B cell (primary cell): ENCODE measurements around the gene IGFBP7. TPM values are rescaled to one million over a fixed set of nuclear protein-coding genes. Genes with fewer than 3 reads are reported as not detected.

Experiments used
- ATAC-seq: fragments of 200-7000 bp; cut with Tn5 transposase; one replicate; pipeline ENCODE4 v1.10.0; 2021; ENCODE audit warnings: low read depth, mild to moderate bottlenecking, moderate number of reproducible peaks, moderate library complexity
- CTCF ChIA-PET: fragments of 350-600 bp; sonication (Branson Sonifier 250); formaldehyde crosslinking; loops from one replicate; lab custom pipeline; 2021; ENCODE audit warnings: antibody characterized with exemption, inconsistent platforms; lab: Charles Lee
- POLR2A ChIA-PET: fragments of 350-600 bp; sonication (Branson Sonifier 250); formaldehyde crosslinking; loops from one replicate; lab custom pipeline; 2021; ENCODE audit warnings: antibody characterized with exemption; lab: Charles Lee
- DNase-seq: peaks from one replicate; pipeline ENCODE4 v3.0.0; 2013
- H2AFZ ChIP-seq: 2 replicates; pipeline ENCODE4 v1.6.1; 2012; ENCODE audit warnings: mild to moderate bottlenecking, low read depth, low read length; ENCODE audit not compliant: insufficient read depth, poor library complexity, severe bottlenecking
- H3K27ac ChIP-seq, 2 donors: 1 replicate in 1 of 2; 2 replicates in 1 of 2; pipeline ENCODE4 v1.5.1; 2012 to 2013; ENCODE audit warnings: low read length in 2 of 2, mild to moderate bottlenecking in 2 of 2, moderate library complexity in 1 of 2
- H3K27me3 ChIP-seq, 4 experiments: fragments of 200-600 bp in 1 of 4; sonication (generic) in 1 of 4; replicated peaks in 1 of 4; 1 replicate in 2 of 4; 2 replicates in 2 of 4; pipeline versions ENCODE4 v1.6.1 to v1.7.0; 2013 to 2016; ENCODE audit warnings: low read length in 3 of 4, mild to moderate bottlenecking in 2 of 4, mixed read lengths in 1 of 4, moderate library complexity in 1 of 4; ENCODE audit not compliant: insufficient read depth in 4 of 4, control insufficient read depth in 3 of 4; ENCODE audit errors: control extremely low read depth in 1 of 4
- H3K36me3 ChIP-seq, 2 experiments: replicated peaks in 1 of 2; 1 replicate in 1 of 2; 2 replicates in 1 of 2; pipeline versions ENCODE4 v1.6.1 to v1.7.1; 2013; ENCODE audit warnings: low read length in 1 of 2; ENCODE audit not compliant: insufficient read depth in 2 of 2, control insufficient read depth in 1 of 2; ENCODE audit errors: control extremely low read depth in 1 of 2, extremely low read depth in 1 of 2
- H3K4me1 ChIP-seq, 2 donors: fragments of 200-600 bp in 1 of 2; sonication (generic) in 1 of 2; 1 replicate in 1 of 2; 2 replicates in 1 of 2; pipeline versions ENCODE4 v1.5.1 to v1.6.1; 2013 to 2017; ENCODE audit warnings: low read length in 2 of 2; ENCODE audit not compliant: control insufficient read depth in 2 of 2, insufficient read depth in 2 of 2
- H3K4me2 ChIP-seq: replicated peaks from 2 replicates; pipeline ENCODE3; 2012; ENCODE audit warnings: mild to moderate bottlenecking, low read depth, low read length; ENCODE audit not compliant: poor library complexity, severe bottlenecking
- H3K4me3 ChIP-seq, 5 experiments: fragments of 200-600 bp in 1 of 5; sonication (generic) in 1 of 5; 1 replicate in 3 of 5; 2 replicates in 2 of 5; pipeline versions ENCODE4 v1.5.1 to v1.7.0; 2011 to 2016; ENCODE audit warnings: low read length in 4 of 5, mild to moderate bottlenecking in 4 of 5, low read depth in 2 of 5, control low read depth in 1 of 5, moderate library complexity in 1 of 5; ENCODE audit not compliant: insufficient read depth in 1 of 5; ENCODE audit errors: control extremely low read depth in 1 of 5, extremely low read depth in 1 of 5
- H3K79me2 ChIP-seq: fragments of 200-600 bp; sonication (generic); one replicate; pipeline ENCODE4 v1.6.0; 2016; ENCODE audit warnings: low read length; ENCODE audit not compliant: control insufficient read depth, insufficient read depth
- H3K9ac ChIP-seq: fragments of 200-600 bp; sonication (generic); 2 replicates; pipeline ENCODE4 v1.6.1; 2017; ENCODE audit warnings: mild to moderate bottlenecking, low read length, moderate library complexity
- H3K9me3 ChIP-seq, 3 donors: one replicate each; pipeline versions ENCODE4 v1.6.1 to v1.7.1; 2013; ENCODE audit warnings: low read length in 2 of 3; ENCODE audit not compliant: control insufficient read depth in 2 of 3, insufficient read depth in 1 of 3; ENCODE audit errors: control extremely low read depth in 1 of 3
- H4K20me1 ChIP-seq: 2 replicates; pipeline ENCODE4 v1.6.0; 2012; ENCODE audit warnings: mild to moderate bottlenecking, low read length; ENCODE audit not compliant: insufficient read depth, control insufficient read depth, poor library complexity, severe bottlenecking
- H3K27ac Mint-ChIP-seq: one replicate; pipeline ENCODE4 v1.8.0; 2021; ENCODE audit warnings: mixed read lengths
- H3K27me3 Mint-ChIP-seq: one replicate; pipeline ENCODE4 v1.8.0; 2021; ENCODE audit warnings: mixed read lengths
- H3K4me1 Mint-ChIP-seq: one replicate; pipeline ENCODE4 v1.8.0; 2021; ENCODE audit warnings: mixed read lengths
- H3K4me3 Mint-ChIP-seq: one replicate; pipeline ENCODE4 v1.8.0; 2021; ENCODE audit warnings: mixed read lengths
- H3K9me3 Mint-ChIP-seq: one replicate; pipeline ENCODE4 v1.8.0; 2022; ENCODE audit warnings: mixed read lengths; ENCODE audit not compliant: insufficient read depth
- CTCF ChIP-seq: fragments of 200-600 bp; IDR thresholded peaks from one replicate; pipeline ENCODE4 v1.8.0; 2022; ENCODE audit warnings: antibody characterized with exemption, mild to moderate bottlenecking
- EZH2 ChIP-seq: IDR thresholded peaks from 2 replicates; pipeline ENCODE4 v1.6.1; 2012; ENCODE audit warnings: borderline replicate concordance, low read depth, mild to moderate bottlenecking, moderate library complexity, low read length; ENCODE audit not compliant: insufficient read depth, poor library complexity, severe bottlenecking
- WGBS: methylation state at CpG from one replicate; pipeline ENCODE4 v1.1.5; 2013; ENCODE audit warnings: missing lambda C conversion rate; ENCODE audit not compliant: insufficient coverage; 5-methylcytosine and 5-hydroxymethylcytosine counted together
- intact Hi-C: fragments of 100-400 bp; cut with micrococcal nuclease; formaldehyde crosslinking; loops from one replicate; pipeline ENCODE4 v1.10.0; 2022
- polyA plus RNA-seq: library from polyadenylated mRNA; depleted of rRNA; stranded (reverse); fragments of >200 nt; gene quantifications from 2 replicates; pipeline ENCODE4 v1.2.3, GENCODE V29; 2012
- total RNA-seq, 2 donors: library from RNA; stranded (reverse); fragments of 120-200 nt in 1 of 2; gene quantifications; 1 replicate in 1 of 2; 2 replicates in 1 of 2; pipeline versions ENCODE4 v1.2.3 to v1.2.4, GENCODE V29; 2013 to 2022

The IGFBP7 gene
- total and polyA plus RNA-seq, 2 donors (not counting 1 experiment from before 2014, with no cell fraction given), result 0.37 TPM; not detected in 1

- H3K4me1 Mint-ChIP-seq, result peaks cover 20% of the 10 kb centered on the region
- ChIA-PET POLR2A (no interaction called here), CTCF (no interaction called here)
- Histone ChIP-seq H3K4me3 (no peak overlapping the region), H3K79me2 (peaks cover 96% of the 10 kb centered on the region), H3K4me2 (no peak overlapping the region), H4K20me1 (peaks cover 87% of the 10 kb centered on the region), H3K9me3 (no peaks in the 10 kb centered on the region), H2AFZ (no peak overlapping the region), H3K27ac (no peak overlapping the region), H3K4me1 (peaks cover 0 to 4% of the 10 kb centered on the region in 2 donors), H3K36me3 (peaks cover 0 to 60% of the 10 kb centered on the region in 2 experiments), H3K27me3 (no peaks in the 10 kb centered on the region), H3K9ac (no peak overlapping the region)
- TF ChIP-seq EZH2 (no peak), CTCF (no peak)
- intact Hi-C loops, result no loop called here
- H3K4me3 Mint-ChIP-seq, result no peak overlapping the region
- no peaks in the 10 kb centered on the region for H3K9me3 Mint-ChIP-seq
- no peak for DNase-seq
- no peaks in the 10 kb centered on the region for H3K27me3 Mint-ChIP-seq
- 92% methylated on average over 2 of the region's 3 CpGs for WGBS
- no peak for ATAC-seq
- no peak overlapping the region for H3K27ac Mint-ChIP-seq
Measured at GRCh38 chr4:56986952-56987351, 123.2 kb downstream of the IGFBP7 start.

GRCh38 chr4:56986192-56986591 lies 124.0 kb downstream of the IGFBP7 start:
- ChIA-PET POLR2A (no interaction called here), CTCF (no interaction called here)
- Histone ChIP-seq H4K20me1 (peaks cover 88% of the 10 kb centered on the region), H3K27ac (no peak overlapping the region), H2AFZ (no peak overlapping the region), H3K4me2 (no peak overlapping the region), H3K4me3 (no peak overlapping the region), H3K27me3 (no peaks in the 10 kb centered on the region), H3K4me1 (peaks cover 0 to 12% of the 10 kb centered on the region in 2 donors), H3K9me3 (no peaks in the 10 kb centered on the region), H3K9ac (no peak overlapping the region), H3K36me3 (peaks cover 0 to 53% of the 10 kb centered on the region in 2 experiments), H3K79me2 (peaks cover 96% of the 10 kb centered on the region)
- Mint-ChIP-seq H3K4me3 (no peak overlapping the region), H3K27me3 (no peaks in the 10 kb centered on the region), H3K27ac (no peak overlapping the region), H3K4me1 (peaks cover 28% of the 10 kb centered on the region), H3K9me3 (no peaks in the 10 kb centered on the region)
- no CpG with 5 or more reads among the region's 1 CpG for WGBS
- no peak for DNase-seq
- no peak for ATAC-seq
- intact Hi-C loops, result no loop called here
- TF ChIP-seq EZH2, result no peak
- no peak for TF ChIP-seq CTCF
